CD4-positive, alpha-beta T cell (primary cell): ENCODE results near the gene GNG3. TPM values are rescaled to one million over a fixed set of nuclear protein-coding genes. Genes with fewer than 3 reads are reported as not detected.
"Not testable (repeated sequence)": the region's sequence is repeated elsewhere in the genome, so short reads cannot be mapped to it uniquely, and the experiment has no call there.

ENCODE experiments used
- ATAC-seq: fragments of 200-7000 bp; cut with Tn5 transposase; one replicate; pipeline ENCODE4 v1.10.0; 2022; ENCODE audit warnings: mild to moderate bottlenecking; ENCODE audit not compliant: poor library complexity
- CTCF ChIA-PET: fragments of 350-600 bp; sonication (Branson Sonifier 250); formaldehyde crosslinking; loops from one replicate; lab custom pipeline; 2021; ENCODE audit warnings: antibody characterized with exemption, inconsistent platforms; lab: Charles Lee
- POLR2A ChIA-PET: fragments of 350-600 bp; sonication (Branson Sonifier 250); formaldehyde crosslinking; loops from one replicate; lab custom pipeline; 2021; ENCODE audit warnings: antibody characterized with exemption, inconsistent platforms; lab: Charles Lee
- DNase-seq, 14 experiments: peaks; one replicate each; pipeline ENCODE4 v3.0.0-alpha.2; 2013 to 2020; ENCODE audit warnings: mixed read lengths in 2 of 14
- H3K27ac ChIP-seq, 2 donors: one replicate each; pipeline versions ENCODE4 v1.5.1 to v1.7.0; 2013; ENCODE audit warnings: low read length in 2 of 2, low read depth in 1 of 2, mild to moderate bottlenecking in 1 of 2
- H3K27me3 ChIP-seq, 2 experiments: 1 replicate in 1 of 2; 2 replicates in 1 of 2; pipeline versions ENCODE4 v1.6.1 to v1.7.0; 2013; ENCODE audit warnings: low read length in 2 of 2, control low read depth in 1 of 2, mild to moderate bottlenecking in 1 of 2, moderate library complexity in 1 of 2; ENCODE audit not compliant: insufficient read depth in 2 of 2, control insufficient read depth in 1 of 2
- H3K36me3 ChIP-seq: one replicate; pipeline ENCODE4 v1.6.1; 2013; ENCODE audit warnings: low read length, control low read depth; ENCODE audit not compliant: insufficient read depth
- H3K4me1 ChIP-seq: one replicate; pipeline ENCODE4 v1.6.1; 2013; ENCODE audit warnings: low read length, control low read depth; ENCODE audit not compliant: insufficient read depth
- H3K4me3 ChIP-seq: one replicate; pipeline ENCODE4 v1.5.1; 2013; ENCODE audit warnings: mild to moderate bottlenecking, low read length, moderate library complexity
- H3K9me3 ChIP-seq, 2 experiments: 1 replicate in 1 of 2; 2 replicates in 1 of 2; pipeline versions ENCODE4 v1.6.1 to v1.7.0; 2013; ENCODE audit warnings: low read length in 2 of 2, mild to moderate bottlenecking in 2 of 2, control low read depth in 1 of 2, moderate library complexity in 1 of 2; ENCODE audit not compliant: control insufficient read depth in 1 of 2, insufficient read depth in 1 of 2
- H3K27ac Mint-ChIP-seq: one replicate; pipeline ENCODE4 v1.8.0; 2020; ENCODE audit warnings: mixed read lengths
- H3K27me3 Mint-ChIP-seq: one replicate; pipeline ENCODE4 v1.8.0; 2021; ENCODE audit warnings: mixed read lengths
- H3K36me3 Mint-ChIP-seq: one replicate; pipeline ENCODE4 v1.8.0; 2021; ENCODE audit warnings: low read depth, mixed read lengths
- H3K4me1 Mint-ChIP-seq: one replicate; pipeline ENCODE4 v1.8.0; 2021; ENCODE audit warnings: low read depth, mixed read lengths
- H3K4me3 Mint-ChIP-seq: one replicate; pipeline ENCODE4 v1.8.0; 2020; ENCODE audit warnings: mild to moderate bottlenecking, mixed read lengths
- H3K9me3 Mint-ChIP-seq: one replicate; pipeline ENCODE4 v1.8.0; 2020; ENCODE audit warnings: mixed read lengths
- intact Hi-C, 2 experiments: fragments of 100-400 bp; cut with DNase I in 1 of 2; cut with micrococcal nuclease in 1 of 2; formaldehyde crosslinking; loops; one replicate each; pipeline versions ENCODE4 v1.15.1 to v1.9.0; 2023 to 2025; cut with DNase I, micrococcal nuclease
- total RNA-seq, 174 experiments: library from RNA in 2 of 174; stranded (reverse) in 2 of 174; gene quantifications; one replicate each; pipeline ENCODE4 v1.2.3 and lab custom pipeline; 2021 to 2026
- TF ChIP-seq, protein P1 (sequence below): fragments of 200-600 bp; IDR thresholded peaks from one replicate; pipeline ENCODE4 v1.8.0; 2022; ENCODE audit warnings: antibody characterized with exemption, mild to moderate bottlenecking

The GNG3 gene
- total RNA-seq, 2 experiments from 2014 or later = not detected

- CTCF ChIA-PET = no interaction called here
- Mint-ChIP-seq H3K27me3 (no peaks in the 10 kb centered on the region), H3K27ac (peak overlapping the region; percentile 32), H3K36me3 (peaks cover 18% of the 10 kb centered on the region), H3K9me3 (no peaks in the 10 kb centered on the region), H3K4me3 (no peak overlapping the region), H3K4me1 (peaks cover 21% of the 10 kb centered on the region)
- Histone ChIP-seq H3K27me3 (no peaks in the 10 kb centered on the region), H3K4me3 (no peak overlapping the region), H3K36me3 (no peaks in the 10 kb centered on the region), H3K27ac (no peak overlapping the region), H3K4me1 (peaks cover 19% of the 10 kb centered on the region), H3K9me3 (no peaks in the 10 kb centered on the region)
- POLR2A ChIA-PET = no interaction called here
- ATAC-seq (no peak), DNase-seq (peak in 2 of 14 experiments; percentile 41 to 58)
- TF ChIP-seq, protein P1, sequence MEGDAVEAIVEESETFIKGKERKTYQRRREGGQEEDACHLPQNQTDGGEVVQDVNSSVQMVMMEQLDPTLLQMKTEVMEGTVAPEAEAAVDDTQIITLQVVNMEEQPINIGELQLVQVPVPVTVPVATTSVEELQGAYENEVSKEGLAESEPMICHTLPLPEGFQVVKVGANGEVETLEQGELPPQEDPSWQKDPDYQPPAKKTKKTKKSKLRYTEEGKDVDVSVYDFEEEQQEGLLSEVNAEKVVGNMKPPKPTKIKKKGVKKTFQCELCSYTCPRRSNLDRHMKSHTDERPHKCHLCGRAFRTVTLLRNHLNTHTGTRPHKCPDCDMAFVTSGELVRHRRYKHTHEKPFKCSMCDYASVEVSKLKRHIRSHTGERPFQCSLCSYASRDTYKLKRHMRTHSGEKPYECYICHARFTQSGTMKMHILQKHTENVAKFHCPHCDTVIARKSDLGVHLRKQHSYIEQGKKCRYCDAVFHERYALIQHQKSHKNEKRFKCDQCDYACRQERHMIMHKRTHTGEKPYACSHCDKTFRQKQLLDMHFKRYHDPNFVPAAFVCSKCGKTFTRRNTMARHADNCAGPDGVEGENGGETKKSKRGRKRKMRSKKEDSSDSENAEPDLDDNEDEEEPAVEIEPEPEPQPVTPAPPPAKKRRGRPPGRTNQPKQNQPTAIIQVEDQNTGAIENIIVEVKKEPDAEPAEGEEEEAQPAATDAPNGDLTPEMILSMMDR = no peak
- intact Hi-C loops = no loop called here
Observed at GRCh38 chr11:62702246-62702645, 5.2 kb upstream of the GNG3 start.

DNA sequence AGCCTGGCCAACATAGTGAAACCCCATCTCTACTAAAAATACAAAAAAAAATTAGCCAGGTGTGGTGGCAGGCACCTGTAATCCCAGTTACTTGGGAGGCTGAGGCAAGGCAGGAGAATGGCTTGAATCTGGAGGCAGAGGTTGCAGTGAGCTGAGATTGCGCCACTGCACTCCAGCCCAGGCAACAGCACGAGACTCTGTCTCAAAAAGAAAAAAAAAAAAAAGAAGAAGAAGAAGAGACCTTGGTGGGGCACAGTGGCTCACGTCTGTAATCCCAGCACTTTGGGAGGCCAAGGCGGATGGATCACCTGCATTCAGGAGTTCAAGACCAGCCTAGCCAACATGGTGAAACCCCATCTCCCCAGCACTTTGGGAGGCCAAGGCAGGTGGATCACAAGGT lies 3.6 kb upstream of the GNG3 start:
- H3K27ac Mint-ChIP-seq, H3K4me3 Mint-ChIP-seq, ATAC-seq, H3K4me3 ChIP-seq, H3K9me3 ChIP-seq, H3K27me3 Mint-ChIP-seq, H3K9me3 Mint-ChIP-seq, H3K27ac ChIP-seq, H3K27me3 ChIP-seq, intact Hi-C loops, DNase-seq, H3K36me3 ChIP-seq: not testable (repeated sequence)
- peaks cover 28% of the 10 kb centered on the region for H3K4me1 Mint-ChIP-seq
- CTCF ChIA-PET = interaction anchor here (0.7 kb wide), 1 partner anchor 192 kb away, joined by 5 read pairs; no protein-coding TSS in a partner anchor
- H3K4me1 ChIP-seq = peaks cover 36% of the 10 kb centered on the region
- peaks cover 19% of the 10 kb centered on the region for H3K36me3 Mint-ChIP-seq
- POLR2A ChIA-PET = interaction anchor here (0.6 to 1.1 kb wide), 4 partner anchors 24 to 251 kb away, joined by 3 to 4 read pairs (median 4); partner anchors contain the start of genes EEF1G, TTC9C and TUT1

- ATAC-seq (no peak), DNase-seq (peak in 1 of 14 experiments; percentile 38)
- TF ChIP-seq, protein P1 = no peak
- Histone ChIP-seq H3K4me3 (peak overlapping the region; percentile 79), H3K27ac (peak overlapping the region; percentile 65 to 84), H3K36me3 (peaks cover under 1% of the 10 kb centered on the region), H3K9me3 (no peaks in the 10 kb centered on the region), H3K27me3 (no peaks in the 10 kb centered on the region), H3K4me1 (peaks cover 47% of the 10 kb centered on the region)
- Mint-ChIP-seq H3K9me3 (no peaks in the 10 kb centered on the region), H3K4me1 (peaks cover 42% of the 10 kb centered on the region), H3K27ac (peak overlapping the region; percentile 92), H3K36me3 (peaks cover 34% of the 10 kb centered on the region), H3K4me3 (peak overlapping the region; percentile 86), H3K27me3 (no peaks in the 10 kb centered on the region)
- ChIA-PET POLR2A (interaction anchor here (0.8 to 9.9 kb wide), 18 partner anchors 17 to 175 kb away, joined by 3 to 165 read pairs (median 8); partner anchors contain the start of genes C11orf98, CSKMT, EEF1G and HNRNPUL2), CTCF (interaction anchor here (0.6 to 1.7 kb wide), 5 partner anchors 11 to 281 kb away, joined by 3 to 6 read pairs (median 4); no protein-coding TSS in a partner anchor)
- intact Hi-C loops = loop anchor here (5.0 kb wide), 3 partner anchors 33 to 152 kb away; partner anchors contain the start of genes LBHD1 (in 2 of the 2), UQCC3 (in 2 of the 2) and TUT1 (in 1 of the 2)
Observed at GRCh38 chr11:62705413-62705812, 2.1 kb upstream of the GNG3 start.
